HG03432 (cell line): ENCODE data around the gene SLC43A1.
"Not testable (repeated sequence)": the region's sequence is repeated elsewhere in the genome, so short reads cannot be mapped to it uniquely, and the experiment has no call there.

Experiments
- ATAC-seq: cut with Tn5 transposase; IDR thresholded peaks from one replicate; pipeline ENCODE4 v1.9.1; 2021; ENCODE audit warnings: mild to moderate bottlenecking, moderate library complexity; ENCODE audit not compliant: unreplicated experiment

SLC43A1 gene

DNA sequence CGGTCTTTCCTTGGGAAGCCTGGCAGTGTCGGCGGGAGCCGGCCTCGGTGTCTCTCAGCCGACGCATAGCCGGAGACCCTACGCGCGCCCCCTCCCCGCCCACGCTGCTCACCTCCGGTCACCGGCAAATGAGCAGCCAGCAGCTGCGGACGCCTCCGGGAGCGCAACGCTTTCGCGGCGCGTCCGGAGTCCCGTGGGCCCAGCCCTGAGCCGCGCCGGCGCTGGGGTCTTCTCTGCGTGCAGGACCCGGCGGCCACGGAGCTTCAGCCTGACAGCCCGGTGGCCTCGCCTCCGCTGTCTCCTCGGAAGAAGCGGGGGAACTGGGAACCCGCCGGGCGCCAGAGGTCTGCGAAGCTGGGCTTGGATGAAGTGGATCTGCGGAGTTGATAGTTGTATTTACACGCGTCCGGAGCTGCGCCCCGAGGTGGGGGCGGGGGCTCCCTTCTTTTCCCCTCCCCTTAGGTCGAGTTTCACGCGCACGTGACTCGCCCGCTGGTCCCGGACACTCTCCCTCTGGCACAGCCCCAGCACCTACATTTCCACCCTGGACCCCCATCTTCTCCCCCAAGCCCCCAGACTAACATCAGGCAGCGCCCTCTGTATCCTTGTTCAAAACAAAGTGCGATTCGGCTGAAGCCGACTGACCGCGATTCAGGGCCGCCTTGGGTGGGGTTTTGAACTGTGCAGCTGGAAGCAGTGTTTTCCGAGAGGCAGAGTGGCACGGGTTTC, at the start of gene SLC43A1:
Gene SLC43A1, minus strand, starts transcription at position 371 of the 729 bp plus-strand sequence. CDS start 1,591 bp downstream, outside the sequence.
- peak; percentile 39 for ATAC-seq

DNA sequence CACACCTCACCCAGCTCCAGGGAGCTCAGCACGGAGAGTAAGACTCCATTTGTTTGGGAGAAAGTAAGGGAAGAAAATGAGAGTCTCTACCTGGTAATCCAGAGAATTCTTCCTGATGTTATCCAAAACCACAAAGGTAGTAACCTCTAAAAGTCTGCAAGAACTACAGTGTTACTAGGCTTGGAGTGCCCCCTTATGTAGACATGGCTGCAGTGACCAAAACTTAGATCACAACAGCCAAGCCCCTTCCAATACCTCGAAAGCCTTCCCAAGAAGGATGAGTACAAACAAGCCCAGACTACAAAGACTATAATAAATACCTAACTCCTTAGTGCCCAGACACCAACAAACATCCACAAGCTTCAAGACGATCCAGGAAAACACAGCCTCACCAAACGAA, 47.1 kb upstream of the SLC43A1 start:
- no peak for ATAC-seq

DNA sequence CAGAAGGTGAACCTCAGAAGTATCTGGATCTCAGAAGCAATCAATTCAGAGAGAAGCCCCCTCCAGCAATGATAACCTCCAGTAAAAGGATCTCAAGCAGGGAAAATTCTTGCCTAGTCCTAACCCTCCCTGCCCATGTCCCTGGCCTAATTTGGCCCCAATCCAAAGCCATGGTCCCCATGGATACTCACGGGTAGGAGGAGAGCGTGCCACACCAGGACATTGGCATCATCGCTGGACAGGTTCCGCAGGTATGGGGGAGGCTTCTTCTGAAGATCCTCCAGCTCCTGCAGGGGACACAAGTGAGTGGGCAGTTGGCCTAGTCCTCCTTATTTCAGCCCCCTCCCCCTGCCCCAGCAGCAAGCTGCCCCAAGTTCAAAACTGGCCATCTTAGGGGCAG, 44.6 kb upstream of the SLC43A1 start:
- no peak for ATAC-seq

DNA sequence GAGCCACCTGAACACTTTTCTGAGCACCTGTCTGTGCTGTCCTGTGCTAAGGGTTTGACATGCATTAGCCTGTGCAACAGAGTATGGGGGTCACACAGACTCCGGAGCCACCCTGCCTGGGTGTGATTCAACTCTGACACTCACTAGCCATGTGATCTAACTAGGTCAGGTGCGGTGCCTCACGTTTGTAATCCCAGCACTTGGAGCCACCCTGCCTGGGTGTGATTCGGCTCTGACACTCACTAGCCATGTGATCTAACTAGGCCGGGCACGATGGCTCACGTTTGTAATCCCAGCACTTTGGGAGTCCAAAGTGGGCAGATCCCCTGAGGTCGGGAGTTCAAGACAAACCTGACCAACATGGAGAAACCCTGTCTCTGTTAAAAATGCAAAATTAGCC, 40.5 kb upstream of the SLC43A1 start:
- ATAC-seq: no peak

DNA sequence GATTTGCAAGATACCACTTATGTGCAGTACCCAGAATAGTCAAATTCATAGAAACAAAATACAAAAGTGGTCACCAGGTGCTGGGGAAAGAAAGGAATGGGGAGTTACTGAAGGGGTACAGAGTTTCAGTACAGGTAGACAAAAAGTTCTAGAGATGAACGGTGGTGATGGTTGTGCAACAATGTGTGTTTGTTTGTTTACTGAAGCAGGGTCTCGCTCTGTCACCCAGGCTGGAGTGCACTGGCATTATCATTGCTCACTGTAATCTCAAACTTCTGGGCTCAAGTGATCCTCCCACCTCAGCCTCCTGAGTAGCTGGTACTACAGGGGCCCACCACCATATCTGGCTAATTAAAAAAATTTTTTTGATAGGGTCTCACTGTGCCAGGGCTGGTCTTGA, 39.9 kb upstream of the SLC43A1 start:
- ATAC-seq: no peak

DNA sequence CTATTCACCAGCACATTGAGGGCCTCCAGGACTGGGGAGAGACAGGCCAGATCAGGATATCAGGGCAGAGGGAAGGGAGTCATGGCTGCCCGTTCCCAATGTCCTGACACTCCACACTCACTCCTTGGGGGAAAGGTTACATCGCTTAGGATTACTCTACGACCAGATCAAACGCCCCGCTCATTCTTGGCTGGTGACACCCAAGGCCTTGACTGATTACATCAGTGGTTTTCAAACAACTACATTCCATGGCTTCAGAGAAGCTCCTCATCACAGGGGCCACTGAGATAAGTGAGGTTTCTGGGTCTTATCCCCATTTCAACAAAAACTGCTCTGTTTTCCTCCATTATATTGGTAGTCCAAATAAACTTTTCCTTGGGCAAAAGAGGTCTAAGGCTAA, 37.0 kb upstream of the SLC43A1 start:
- ATAC-seq: no peak

DNA sequence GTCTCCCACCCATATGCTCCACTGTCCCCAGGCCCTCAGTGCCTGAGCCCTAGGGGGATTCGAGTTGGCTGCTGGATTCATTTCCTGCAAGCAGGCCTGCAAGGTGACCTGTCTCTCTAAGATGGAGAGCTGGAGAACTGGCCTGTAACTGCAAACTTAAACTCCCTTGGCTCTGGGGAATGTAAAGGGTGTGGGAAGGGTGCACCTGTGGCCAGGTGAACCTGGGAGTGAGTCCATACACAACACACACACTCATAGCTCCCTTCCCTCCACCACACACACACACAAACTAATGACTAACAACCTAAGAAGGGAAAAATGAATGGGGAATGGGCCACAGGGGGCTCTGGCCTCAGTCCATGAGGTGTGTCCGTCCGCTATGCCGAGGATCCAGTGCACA, 36.4 kb upstream of the SLC43A1 start:
- ATAC-seq: no peak

DNA sequence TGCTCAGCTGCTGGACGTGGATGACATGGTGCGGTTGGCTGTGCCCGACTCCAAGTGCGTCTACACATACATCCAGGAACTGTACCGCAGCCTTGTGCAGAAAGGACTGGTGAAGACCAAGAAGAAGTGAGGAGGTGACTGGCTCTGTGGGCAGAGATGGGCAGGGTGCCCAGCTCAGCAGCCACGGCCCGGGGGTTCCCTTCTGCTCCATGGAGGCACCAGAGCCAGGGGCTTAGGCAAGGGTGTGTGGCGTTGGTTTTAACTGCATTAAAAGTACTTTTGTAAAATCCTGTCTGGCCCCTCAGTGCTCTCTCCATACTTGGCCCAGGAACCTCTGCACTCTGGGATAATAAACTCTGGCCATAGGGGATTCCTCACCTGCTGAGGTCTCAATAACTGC, 34.5 kb upstream of the SLC43A1 start:
- no peak for ATAC-seq

DNA sequence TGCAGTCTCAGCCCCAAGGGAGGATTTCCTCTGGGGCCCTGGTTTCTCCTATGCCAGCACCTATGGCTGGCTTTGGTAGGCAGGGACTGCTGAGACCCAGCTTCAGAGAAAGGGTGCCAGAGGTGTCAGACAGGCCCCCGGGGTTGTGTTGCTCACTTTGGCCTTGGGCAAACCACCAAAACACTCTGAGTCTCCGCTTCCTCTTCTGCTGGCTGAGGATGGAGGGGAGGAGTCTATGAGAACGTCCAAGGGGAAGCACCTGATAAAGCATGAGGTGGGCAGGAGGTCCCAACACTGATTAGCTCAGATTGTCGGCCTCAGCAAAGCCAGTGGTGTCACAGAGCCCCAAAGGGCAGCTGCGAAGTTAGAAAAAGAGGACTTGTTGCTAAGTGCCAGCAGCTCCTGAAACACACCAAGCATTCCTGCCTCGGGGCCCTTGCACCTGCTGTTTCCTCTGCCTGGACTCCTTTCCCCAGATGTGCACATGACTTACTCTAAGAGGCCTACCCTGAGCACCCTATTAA, 32.4 kb upstream of the SLC43A1 start:
- peak; percentile 85 for ATAC-seq

DNA sequence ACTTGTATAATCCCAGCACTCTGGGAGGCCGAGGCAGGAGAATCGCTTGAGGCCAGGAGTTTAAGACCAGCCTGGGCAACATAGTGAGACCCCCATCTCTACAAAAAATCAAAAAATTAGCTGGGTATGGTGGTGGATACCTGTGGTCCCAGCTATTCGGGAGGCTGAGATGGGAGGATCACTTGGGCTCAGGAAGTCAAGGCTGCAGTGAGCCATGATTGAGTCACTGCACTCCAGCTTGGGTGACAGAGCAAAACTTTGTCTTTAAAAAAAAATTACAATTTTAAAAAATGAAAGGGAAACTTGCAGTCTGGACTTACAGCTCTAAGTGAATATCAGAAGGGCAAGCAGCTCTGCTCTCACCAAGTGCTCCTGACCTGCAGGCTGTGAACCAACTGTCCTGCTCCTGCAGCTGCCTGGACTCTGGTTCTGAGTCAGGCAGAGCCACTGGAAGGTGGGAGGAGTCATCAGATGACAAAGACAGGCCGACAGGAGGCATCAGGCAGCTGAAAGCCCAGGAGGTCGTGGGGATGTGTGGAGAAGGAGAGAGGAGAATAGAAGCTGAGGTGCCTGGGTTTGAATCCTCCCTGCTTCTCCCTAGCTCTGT, 31.5 kb upstream of the SLC43A1 start:
- peak; percentile 64 for ATAC-seq

DNA sequence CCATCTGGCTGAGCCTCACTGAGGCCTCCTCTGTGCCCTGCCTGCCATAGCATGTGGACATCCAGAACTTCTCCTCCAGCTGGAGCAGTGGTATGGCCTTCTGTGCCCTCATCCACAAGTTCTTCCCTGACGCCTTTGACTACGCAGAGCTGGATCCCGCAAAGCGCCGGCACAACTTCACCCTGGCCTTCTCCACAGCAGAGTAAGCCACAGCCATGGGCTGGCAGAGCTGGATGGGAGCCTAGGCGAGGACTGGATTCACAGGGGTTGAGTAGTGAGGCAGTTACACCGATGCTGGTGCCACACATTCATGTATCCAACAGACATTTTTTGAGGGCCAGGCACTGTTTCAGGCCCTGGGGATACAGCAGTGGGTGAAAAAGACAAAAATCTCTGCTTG, 30.9 kb upstream of the SLC43A1 start:
- ATAC-seq: no peak

DNA sequence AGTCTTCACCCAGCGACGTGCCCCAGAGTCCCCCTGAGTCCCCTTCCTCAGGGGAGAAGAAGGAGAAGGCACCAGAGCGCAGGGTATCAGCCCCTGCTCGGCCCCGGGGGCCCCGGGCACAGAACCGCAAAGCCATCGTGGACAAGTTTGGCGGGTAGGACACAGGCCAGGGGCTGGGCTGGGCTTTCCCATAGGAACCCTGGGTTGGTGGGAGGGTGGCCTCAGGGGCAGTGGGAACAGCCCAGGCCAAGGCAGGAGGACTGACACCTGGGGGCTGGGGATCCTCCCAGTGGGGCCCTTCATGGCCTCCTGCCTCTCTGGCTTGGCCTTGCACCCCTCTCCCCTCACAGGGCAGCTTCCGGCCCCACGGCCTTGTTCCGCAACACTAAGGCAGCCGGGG, 30.4 kb upstream of the SLC43A1 start:
- no peak for ATAC-seq

DNA sequence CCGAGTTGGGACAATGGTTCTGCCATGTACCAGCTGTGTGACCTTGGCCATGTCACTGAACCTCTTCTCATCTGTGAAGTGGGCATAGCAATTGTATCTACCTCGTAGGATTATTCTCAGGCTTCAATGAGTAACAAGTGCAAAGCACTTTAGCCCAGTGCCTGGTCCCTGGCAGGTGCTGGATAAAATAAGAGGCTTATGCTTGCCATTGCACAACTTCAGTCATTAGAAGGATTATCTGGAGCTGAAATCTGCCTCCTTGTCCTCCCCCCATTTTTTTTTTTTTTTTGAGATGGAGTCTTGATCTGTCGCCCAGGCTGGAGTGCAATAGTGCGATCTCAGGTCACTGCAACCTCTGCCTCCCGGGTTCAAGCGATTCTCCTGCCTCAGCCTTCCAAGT, 29.1 kb upstream of the SLC43A1 start:
- no peak for ATAC-seq

DNA sequence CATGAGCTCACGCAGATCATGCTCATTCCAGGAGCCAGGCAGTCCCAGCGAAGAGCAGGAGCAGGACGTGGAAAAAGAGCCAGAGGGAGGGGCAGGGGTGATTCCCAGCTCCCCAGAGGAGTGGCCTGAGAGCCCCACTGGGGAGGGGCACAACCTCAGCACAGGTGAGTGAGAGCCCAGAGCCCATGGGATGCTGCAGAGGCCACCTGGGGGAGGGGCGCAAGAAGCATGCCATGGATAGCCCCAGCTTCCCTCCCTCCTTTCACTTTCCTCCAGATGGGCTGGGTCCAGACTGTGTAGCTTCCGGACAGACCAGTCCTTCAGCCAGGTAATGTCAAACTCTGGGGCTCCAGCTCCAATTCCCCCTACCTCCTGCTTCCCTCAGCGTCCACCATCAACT, 28.1 kb upstream of the SLC43A1 start:
- no peak for ATAC-seq

DNA sequence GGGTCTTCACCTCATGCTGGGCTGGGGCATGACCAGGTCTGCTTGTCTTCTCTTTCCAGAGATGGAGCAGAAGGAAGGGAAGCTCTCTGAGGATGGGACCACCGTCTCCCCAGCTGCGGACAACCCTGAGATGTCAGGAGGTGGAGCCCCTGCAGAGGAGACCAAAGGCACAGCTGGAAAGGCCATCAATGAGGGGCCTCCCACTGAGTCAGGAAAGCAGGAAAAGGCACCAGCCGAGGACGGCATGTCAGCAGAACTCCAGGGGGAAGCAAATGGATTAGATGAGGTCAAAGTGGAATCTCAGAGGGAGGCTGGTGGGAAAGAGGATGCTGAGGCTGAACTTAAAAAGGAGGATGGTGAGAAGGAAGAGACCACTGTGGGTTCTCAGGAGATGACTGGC, 27.1 kb upstream of the SLC43A1 start:
- ATAC-seq: no peak

DNA sequence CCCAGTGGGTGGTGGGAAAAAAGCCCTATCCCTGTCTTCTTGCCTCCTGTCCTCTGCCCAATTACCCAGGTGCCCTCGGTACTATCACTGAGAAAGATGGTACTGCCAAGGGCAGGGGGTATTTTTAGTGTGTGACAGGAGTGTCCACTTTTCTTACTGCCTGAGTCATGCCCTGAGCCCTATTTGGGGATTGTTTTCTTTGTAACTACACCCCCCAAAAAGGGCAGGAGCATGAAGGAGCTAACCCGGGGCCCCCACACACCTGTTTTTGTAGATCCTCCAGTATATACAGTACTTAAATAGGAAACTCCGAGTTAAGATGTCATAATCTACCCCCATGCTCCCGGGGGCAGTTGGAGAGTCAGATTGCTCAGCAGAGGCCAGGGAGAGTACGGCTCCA, 25.7 kb upstream of the SLC43A1 start:
- no peak for ATAC-seq

DNA sequence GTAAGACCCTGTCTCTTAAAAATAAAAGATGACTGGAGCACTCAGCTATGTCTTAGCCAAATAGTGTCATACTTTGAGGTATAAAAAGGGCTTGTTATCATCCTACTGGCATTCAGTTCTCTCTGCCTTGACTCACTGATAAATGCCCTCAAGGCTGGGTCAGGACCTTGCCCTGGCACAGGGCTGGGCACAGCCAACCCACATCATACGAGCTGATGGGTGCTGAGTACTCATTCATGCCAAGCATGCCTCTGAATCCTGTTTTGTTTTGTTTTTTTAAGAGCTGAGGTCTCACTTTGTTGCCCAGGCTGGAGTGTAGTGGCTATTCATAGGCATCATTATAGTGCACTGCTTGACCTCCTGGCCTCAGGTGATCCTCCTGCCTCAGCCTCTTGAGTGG, 23.8 kb upstream of the SLC43A1 start:
- no peak for ATAC-seq

DNA sequence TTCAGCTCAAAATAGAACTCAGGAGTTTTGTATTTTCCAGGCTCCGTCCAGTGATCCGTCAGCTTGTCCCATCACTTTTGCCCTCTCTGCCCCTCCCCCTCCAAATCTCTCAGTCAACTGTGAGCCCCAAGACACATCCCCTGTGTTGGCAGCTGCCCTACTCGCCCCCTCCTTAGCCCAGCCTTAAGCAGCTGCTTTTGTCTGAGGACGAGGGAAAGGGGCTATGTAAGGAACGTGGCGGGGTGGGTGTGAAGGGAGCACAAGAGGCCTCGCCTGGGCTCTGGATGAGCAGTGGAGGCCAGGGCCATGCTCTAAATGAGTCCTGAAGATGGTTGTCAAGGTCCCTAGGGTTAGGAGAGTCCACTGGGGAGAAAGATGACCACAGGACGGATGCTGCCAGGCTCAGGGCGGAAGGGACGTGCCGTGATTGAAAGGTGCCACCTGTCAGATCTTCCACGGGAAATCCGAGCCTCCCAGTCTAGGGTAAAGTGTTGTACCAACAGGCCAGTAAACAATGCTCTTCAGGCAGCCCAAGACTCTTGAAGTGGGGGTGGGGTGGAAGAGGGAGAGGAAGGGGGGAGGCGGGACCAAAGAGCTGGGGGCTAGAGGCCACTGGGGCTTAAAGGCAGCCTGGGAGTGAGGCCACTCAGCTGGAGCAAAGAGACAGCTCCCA, 21.6 kb upstream of the SLC43A1 start, which contains the start of gene SMTNL1:
Gene SMTNL1, plus strand, starts transcription at position 649 of the 673 bp plus-strand sequence. CDS start 5,048 bp downstream, outside the sequence.
- no peak for ATAC-seq

DNA sequence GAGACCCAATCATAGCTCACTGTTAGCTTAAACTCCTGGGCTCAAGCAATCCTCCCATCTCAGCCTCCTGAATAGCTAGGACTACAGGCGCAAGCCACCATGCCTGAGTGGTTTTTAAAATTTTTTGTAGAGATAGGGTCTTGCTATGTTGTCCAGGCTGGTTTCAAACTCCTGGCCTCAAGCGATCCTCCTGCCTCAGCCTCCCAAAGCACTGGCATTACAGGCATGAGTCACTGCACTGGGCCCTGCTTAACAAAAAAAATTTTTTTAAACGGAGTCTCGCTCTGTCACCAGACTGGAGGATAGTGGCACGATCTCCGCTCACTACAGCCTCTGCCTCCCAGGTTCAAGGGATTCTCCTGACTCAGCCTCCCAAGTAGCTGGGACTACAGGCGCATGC, 18.9 kb upstream of the SLC43A1 start:
- not testable (repeated sequence) for ATAC-seq

DNA sequence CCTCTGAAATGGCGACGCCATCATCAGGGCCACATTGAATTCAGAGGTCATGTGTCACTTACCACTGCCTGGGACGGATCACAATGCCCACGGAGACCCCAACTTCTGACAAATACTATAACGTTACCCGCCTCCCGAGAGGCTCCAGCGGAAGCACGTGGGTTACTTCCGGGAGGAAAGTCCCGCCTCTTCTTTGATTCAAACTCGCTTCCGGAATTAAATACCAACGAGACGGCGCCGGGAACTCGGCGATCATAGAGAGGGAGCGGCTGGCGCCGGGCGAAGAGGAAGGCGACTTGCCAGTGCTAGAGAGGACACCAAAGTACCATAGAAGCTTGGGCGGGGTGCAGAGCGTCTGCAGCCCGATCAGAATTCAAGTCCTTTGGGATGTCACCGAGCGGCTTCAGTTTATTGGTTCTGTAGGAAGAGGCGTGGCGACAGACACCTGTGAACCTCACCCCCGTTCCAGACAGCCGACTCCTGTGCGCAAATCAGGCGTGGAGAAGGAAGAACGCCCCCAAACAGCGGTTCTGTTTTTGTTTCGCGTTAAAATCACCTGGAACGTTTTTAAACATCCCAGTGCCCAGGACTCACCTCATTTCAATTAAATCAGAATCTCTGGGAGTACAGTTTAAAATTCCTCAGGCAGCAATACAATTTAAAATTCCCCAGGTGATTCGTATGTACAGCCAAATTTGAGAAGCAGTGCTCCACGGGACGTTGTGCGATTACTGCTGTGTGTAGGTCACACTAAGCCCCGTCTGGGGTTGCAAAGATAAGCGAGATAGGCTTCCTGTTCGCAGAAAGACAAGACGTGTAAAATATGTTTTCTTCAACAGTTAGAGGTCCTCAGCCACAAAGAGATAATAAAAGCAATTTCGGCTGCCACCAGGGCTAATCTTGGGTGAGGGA, 15.3 kb upstream of the SLC43A1 start, which contains the start of gene TIMM10:
Gene TIMM10, minus strand, starts transcription at position 159 of the 912 bp plus-strand sequence. CDS start 565 bp downstream, outside the sequence.
- peak; percentile 98 for ATAC-seq

DNA sequence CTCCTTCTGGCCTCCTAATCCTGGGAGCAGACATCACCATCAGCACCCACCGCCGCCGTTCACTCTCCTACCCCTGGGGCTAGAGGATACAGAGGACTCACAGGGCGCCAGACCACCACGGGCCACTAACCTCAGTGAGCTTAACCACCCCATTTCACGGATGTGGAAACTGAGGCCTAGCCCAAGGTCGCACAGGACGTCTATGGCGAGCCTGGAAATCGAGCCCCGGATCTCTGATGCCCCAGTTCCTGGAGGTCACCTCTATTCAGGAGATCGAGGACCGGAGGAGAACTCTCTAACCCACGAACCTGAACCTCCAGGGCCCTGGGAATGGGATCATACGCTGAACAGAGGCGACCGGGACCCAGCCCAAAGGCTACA, 14.7 kb upstream of the SLC43A1 start:
- no peak for ATAC-seq
